NOMO-1 (cell line): ENCODE data around the gene BTG1.
"Not testable (repeated sequence)": the region's sequence is repeated elsewhere in the genome, so short reads cannot be mapped to it uniquely, and the experiment has no call there.

Experiments
- DNase-seq, 2 experiments: peaks; one replicate each; lab custom pipeline; 2025; ENCODE audit not compliant: unreplicated experiment in 2 of 2; lab: John Stamatoyannopoulos, UW

Gene BTG1

GRCh38 chr12:92151916-92152315 lies 6.3 kb upstream of the BTG1 start:
- no peak for DNase-seq

GRCh38 chr12:92149563-92149962 lies 3.9 kb upstream of the BTG1 start:
- no peak for DNase-seq

- no peak for DNase-seq
Measured at GRCh38 chr12:92147491-92147890, 1.8 kb upstream of the BTG1 start.

GRCh38 chr12:92146497-92147224 lies 1.0 kb upstream of the BTG1 start:
- DNase-seq: peak in 1 of 2 experiments; percentile 64

- DNase-seq: no peak
Measured at GRCh38 chr12:92145481-92145730, 240 bp downstream of the BTG1 start.

- DNase-seq: peak; percentile 60 to 76
Measured at GRCh38 chr12:92144631-92145480, 790 bp downstream of the BTG1 start.

GRCh38 chr12:92143686-92144630 lies 1.7 kb downstream of the BTG1 start:
- peak; percentile 75 to 91 for DNase-seq

GRCh38 chr12:92143258-92143657 lies 2.4 kb downstream of the BTG1 start:
- no peak for DNase-seq

- peak in 1 of 2 experiments; percentile 5 for DNase-seq
Measured at GRCh38 chr12:92142251-92142926, 3.3 kb downstream of the BTG1 start.

- peak in 1 of 2 experiments; percentile 19 for DNase-seq
Measured at GRCh38 chr12:92141591-92142121, 4.0 kb downstream of the BTG1 start.

GRCh38 chr12:92140896-92141536 lies 4.6 kb downstream of the BTG1 start:
- DNase-seq: peak in 1 of 2 experiments; percentile 56

- no peak for DNase-seq
Measured at GRCh38 chr12:92140156-92140555, 5.5 kb downstream of the BTG1 start.

GRCh38 chr12:92139634-92140150 lies 6.0 kb downstream of the BTG1 start:
- peak in 1 of 2 experiments; percentile 23 for DNase-seq

- DNase-seq: no peak
Measured at GRCh38 chr12:92138626-92139025, 7.0 kb downstream of the BTG1 start.

- no peak for DNase-seq
Measured at GRCh38 chr12:92138144-92138543, 7.5 kb downstream of the BTG1 start.

- peak; percentile 40 to 88 for DNase-seq
Measured at GRCh38 chr12:92136965-92137721, 8.5 kb downstream of the BTG1 start.

- peak; percentile 27 to 33 for DNase-seq
Measured at GRCh38 chr12:92136026-92136730, 9.5 kb downstream of the BTG1 start.

GRCh38 chr12:92135541-92135940 lies 10.1 kb downstream of the BTG1 start:
- DNase-seq: not testable (repeated sequence)
